AG08396 (cell line): Measurements from ENCODE around the gene RFC2.
A peak's percentile ranks its signal among the peaks of the same experiment; 100 is the strongest.
"Not testable (repeated sequence)": the region's sequence is repeated elsewhere in the genome, so short reads cannot be mapped to it uniquely, and the experiment has no call there.

Experiments used
- DNase-seq: peaks from one replicate; pipeline ENCODE4 v3.0.0; 2012; ENCODE audit warnings: low spot score, mixed read lengths

Gene RFC2

GRCh38 chr7:74217455-74218342 lies 36.5 kb downstream of the RFC2 start:
- DNase-seq: no peak

GRCh38 chr7:74216361-74216761 lies 37.8 kb downstream of the RFC2 start:
- DNase-seq: no peak

GRCh38 chr7:74215921-74216320 lies 38.3 kb downstream of the RFC2 start:
- no peak for DNase-seq

- no peak for DNase-seq
Measured at GRCh38 chr7:74214816-74215630, 39.2 kb downstream of the RFC2 start.

- DNase-seq: no peak
Measured at GRCh38 chr7:74212661-74213060, 41.5 kb downstream of the RFC2 start.

- DNase-seq: not testable (repeated sequence)
Measured at GRCh38 chr7:74208241-74208640, 46.0 kb downstream of the RFC2 start.

- no peak for DNase-seq
Measured at GRCh38 chr7:74207586-74207985, 46.6 kb downstream of the RFC2 start.

- peak; percentile 90 for DNase-seq
Measured at GRCh38 chr7:74206589-74207120, 47.5 kb downstream of the RFC2 start.

- not testable (repeated sequence) for DNase-seq
Measured at GRCh38 chr7:74206052-74206451, 48.1 kb downstream of the RFC2 start.

GRCh38 chr7:74203956-74204618 lies 50.1 kb downstream of the RFC2 start:
- no peak for DNase-seq

- peak; percentile 55 for DNase-seq
Measured at GRCh38 chr7:74202841-74203556, 51.2 kb downstream of the RFC2 start.

GRCh38 chr7:74199551-74200355 lies 54.4 kb downstream of the RFC2 start:
- DNase-seq: no peak

- no peak for DNase-seq
Measured at GRCh38 chr7:74197449-74198124, 56.6 kb downstream of the RFC2 start.

GRCh38 chr7:74195968-74196654 lies 58.1 kb downstream of the RFC2 start:
- not testable (repeated sequence) for DNase-seq

- not testable (repeated sequence) for DNase-seq
Measured at GRCh38 chr7:74195139-74195860, 58.9 kb downstream of the RFC2 start.

- no peak for DNase-seq
Measured at GRCh38 chr7:74194686-74195085, 59.5 kb downstream of the RFC2 start.

- DNase-seq: no peak
Measured at GRCh38 chr7:74193913-74194312, 60.3 kb downstream of the RFC2 start.

GRCh38 chr7:74193054-74193453 lies 61.1 kb downstream of the RFC2 start:
- no peak for DNase-seq

GRCh38 chr7:74191231-74191630 lies 63.0 kb downstream of the RFC2 start:
- DNase-seq: no peak
